HEK293 (cell line): ENCODE results near the gene SFRP4.

Source experiments
- CTCF ChIA-PET: fragments of 350-600 bp; formaldehyde crosslinking; extraction: SDS; loops from one replicate; lab custom pipeline; 2021; ENCODE audit warnings: antibody characterized with exemption; lab: Yijun Ruan, JAX
- POLR2A ChIA-PET: fragments of 300-600 bp; formaldehyde crosslinking; extraction: SDS; loops from one replicate; lab custom pipeline; 2020; ENCODE audit warnings: antibody characterized with exemption, inconsistent platforms; lab: Yijun Ruan, JAX
- H3K27ac ChIP-seq: fragments of 200-500 bp; sonication (Bioruptor generic); 2 replicates; pipeline ENCODE4 v1.5.1; 2014; ENCODE audit warnings: low read depth, low read length, control low read depth, inconsistent platforms; ENCODE audit errors: extremely low read depth
- H3K36me3 ChIP-seq, 2 experiments: fragments of 200-500 bp in 1 of 2; sonication (Bioruptor generic) in 1 of 2; 1 replicate in 1 of 2; 2 replicates in 1 of 2; pipeline ENCODE4 v1.5.1; 2014 to 2017; ENCODE audit warnings: inconsistent platforms in 2 of 2, low read length in 2 of 2; ENCODE audit not compliant: control insufficient read depth in 2 of 2, insufficient read depth in 1 of 2
- H3K4me1 ChIP-seq: fragments of 200-500 bp; sonication (Bioruptor generic); 2 replicates; pipeline ENCODE4 v1.5.1; 2014; ENCODE audit warnings: mild to moderate bottlenecking, low read length, inconsistent platforms; ENCODE audit not compliant: control insufficient read depth, insufficient read depth
- H3K4me3 ChIP-seq: 2 replicates; pipeline ENCODE4 v1.5.1; 2011; ENCODE audit warnings: low read depth, mild to moderate bottlenecking, control low read depth, low read length, moderate library complexity
- H3K9me3 ChIP-seq: fragments of 200-500 bp; sonication (Bioruptor generic); 2 replicates; pipeline ENCODE4 v1.5.1; 2014; ENCODE audit warnings: low read depth, low read length, inconsistent platforms; ENCODE audit not compliant: control insufficient read depth, insufficient read depth
- EGR2 ChIP-seq: fragments of 450-650 bp; formaldehyde crosslinking; IDR thresholded peaks from 2 replicates; pipeline ENCODE4 v1.5.1; 2016; ENCODE audit warnings: low read depth, missing biosample characterization, missing genetic modification characterization
- GFI1B ChIP-seq: fragments of 450-650 bp; formaldehyde crosslinking; IDR thresholded peaks from 2 replicates; pipeline ENCODE4 v1.5.1; 2016; ENCODE audit warnings: missing biosample characterization, missing genetic modification characterization
- OVOL3 ChIP-seq: fragments of 450-650 bp; formaldehyde crosslinking; IDR thresholded peaks from 2 replicates; pipeline ENCODE4 v1.5.1; 2016; ENCODE audit warnings: missing biosample characterization, missing genetic modification characterization
- PATZ1 ChIP-seq: fragments of 450-650 bp; formaldehyde crosslinking; IDR thresholded peaks from 2 replicates; pipeline ENCODE4 v1.5.1; 2016; ENCODE audit warnings: missing biosample characterization, missing genetic modification characterization
- PBX3 ChIP-seq: sonication (generic); formaldehyde crosslinking; IDR thresholded peaks from 2 replicates; pipeline ENCODE4 v1.8.1; 2022; ENCODE audit warnings: mild to moderate bottlenecking, moderate library complexity, missing genetic modification reagents
- PRDM10 ChIP-seq: fragments of 450-650 bp; formaldehyde crosslinking; IDR thresholded peaks from 2 replicates; pipeline ENCODE4 v1.5.1; 2016; ENCODE audit warnings: missing biosample characterization, missing genetic modification characterization
- ZBTB8A ChIP-seq: fragments of 450-650 bp; formaldehyde crosslinking; IDR thresholded peaks from 2 replicates; pipeline ENCODE4 v1.5.1; 2016; ENCODE audit warnings: missing biosample characterization, missing genetic modification characterization
- ZFP37 ChIP-seq: fragments of 450-650 bp; formaldehyde crosslinking; IDR thresholded peaks from 2 replicates; pipeline ENCODE4 v1.5.1; 2016; ENCODE audit warnings: missing biosample characterization, missing genetic modification characterization
- ZNF121 ChIP-seq: fragments of 450-650 bp; formaldehyde crosslinking; IDR thresholded peaks from 2 replicates; pipeline ENCODE4 v1.5.1; 2016; ENCODE audit warnings: missing biosample characterization, missing genetic modification characterization
- ZNF214 ChIP-seq: fragments of 450-650 bp; formaldehyde crosslinking; IDR thresholded peaks from 2 replicates; pipeline ENCODE4 v1.5.1; 2017; ENCODE audit warnings: missing biosample characterization, mild to moderate bottlenecking, missing genetic modification characterization, borderline replicate concordance
- ZNF280D ChIP-seq: fragments of 450-650 bp; formaldehyde crosslinking; IDR thresholded peaks from 2 replicates; pipeline ENCODE4 v1.5.1; 2016; ENCODE audit warnings: missing biosample characterization, missing genetic modification characterization
- ZNF324 ChIP-seq: fragments of 450-650 bp; formaldehyde crosslinking; IDR thresholded peaks from 2 replicates; pipeline ENCODE4 v1.5.1; 2016; ENCODE audit warnings: missing biosample characterization, missing genetic modification characterization
- ZNF529 ChIP-seq: fragments of 450-650 bp; formaldehyde crosslinking; IDR thresholded peaks from 2 replicates; pipeline ENCODE4 v1.5.1; 2017; ENCODE audit warnings: missing genetic modification characterization, missing biosample characterization; ENCODE audit not compliant: insufficient replicate concordance
- ZNF561 ChIP-seq: fragments of 450-650 bp; IDR thresholded peaks from 2 replicates; pipeline ENCODE4 v1.5.1; 2018; ENCODE audit warnings: missing biosample characterization, missing genetic modification characterization, borderline replicate concordance
- ZNF621 ChIP-seq: fragments of 450-650 bp; formaldehyde crosslinking; IDR thresholded peaks from 2 replicates; pipeline ENCODE4 v1.5.1; 2017; ENCODE audit warnings: missing biosample characterization, missing genetic modification characterization
- ZNF624 ChIP-seq: fragments of 450-650 bp; formaldehyde crosslinking; IDR thresholded peaks from 2 replicates; pipeline ENCODE4 v1.5.1; 2017; ENCODE audit warnings: missing biosample characterization, missing genetic modification characterization
- ZNF629 ChIP-seq: fragments of 450-650 bp; formaldehyde crosslinking; IDR thresholded peaks from 2 replicates; pipeline ENCODE4 v1.5.1; 2017; ENCODE audit warnings: missing biosample characterization, missing genetic modification characterization
- ZSCAN5A ChIP-seq: fragments of 450-650 bp; formaldehyde crosslinking; IDR thresholded peaks from 2 replicates; pipeline ENCODE4 v1.5.1; 2016; ENCODE audit warnings: missing biosample characterization, missing genetic modification characterization

The SFRP4 gene

GRCh38 chr7:37893359-37893758, 23.3 kb downstream of the SFRP4 start (continued):
- no peak for TF ChIP-seq GFI1B
- TF ChIP-seq ZFP37 (tag by site-specific recombination) = no peak
- TF ChIP-seq ZNF121 (tag by site-specific recombination) = no peak
- TF ChIP-seq, all 188 proteins: peak for 0

- no peak overlapping the region for H3K4me3 ChIP-seq
- H3K36me3 ChIP-seq = no peaks in the 10 kb centered on the region
- no peaks in the 10 kb centered on the region for H3K4me1 ChIP-seq
- no peak for TF ChIP-seq OVOL3
- TF ChIP-seq PBX3 = no peak
- no peak for TF ChIP-seq ZNF561 (tag by site-specific recombination)
- TF ChIP-seq ZNF529 (tag by site-specific recombination) = no peak
- TF ChIP-seq ZBTB8A (tag by site-specific recombination) = no peak
- TF ChIP-seq ZNF624 (tag by site-specific recombination) = no peak
- no peak for TF ChIP-seq EGR2 (tag by site-specific recombination)
- TF ChIP-seq PRDM10 (tag by site-specific recombination) = no peak
- TF ChIP-seq ZNF214 (tag by site-specific recombination) = no peak
- no peak for TF ChIP-seq PATZ1 (tag by site-specific recombination)
- TF ChIP-seq ZNF324 (tag by site-specific recombination) = no peak
- TF ChIP-seq ZNF280D (tag by site-specific recombination) = no peak
- no peak for TF ChIP-seq ZNF629 (tag by site-specific recombination)
- TF ChIP-seq ZNF621 (tag by site-specific recombination) = no peak
- no peak for TF ChIP-seq ZSCAN5A
- H3K9me3 ChIP-seq = no peaks in the 10 kb centered on the region
- no peak overlapping the region for H3K27ac ChIP-seq
- ChIA-PET CTCF (no interaction called here), POLR2A (no interaction called here)
Observed at GRCh38 chr7:37882086-37882485, 34.5 kb downstream of the SFRP4 start.
